Measurements from ENCODE around the gene TTLL6. TPM values are rescaled to one million over a fixed set of nuclear protein-coding genes. Genes with fewer than 3 reads are reported as not detected.

Gene TTLL6
- total RNA-seq, 1 experiment from 2014 or later = 2.4 TPM

- H2AK5ac ChIP-seq (ENCODE audit: insufficient read length, low read length) = no peak overlapping the region
- no peak overlapping the region for H3K56ac ChIP-seq (ENCODE audit: insufficient read length, low read depth, low read length)
- H3K4me3 Mint-ChIP-seq = no peak overlapping the region
- no peaks in the 10 kb centered on the region for H3K79me1 ChIP-seq (ENCODE audit: insufficient read depth, low read depth, low read length, poor library complexity, severe bottlenecking)
- H3T11ph ChIP-seq (ENCODE audit: low read length) = no peak overlapping the region
- H3K79me2 ChIP-seq (ENCODE audit: insufficient read depth, low read length) = no peaks in the 10 kb centered on the region
- no peak overlapping the region for H4K5ac ChIP-seq (ENCODE audit: insufficient read length, low read depth, low read length)
- WGBS (ENCODE audit: extremely low coverage, insufficient read length, low lambda C conversion rate) = no CpG with 5 or more reads among the region's 11 CpGs
- no peak overlapping the region for H2BK15ac ChIP-seq (ENCODE audit: low read depth, low read length)
- H4K8ac ChIP-seq (replicated peaks; ENCODE audit: insufficient read length, low read depth, low read length) = no peak overlapping the region
- no peak overlapping the region for H3K9ac ChIP-seq (ENCODE audit: extremely low read depth, insufficient read length, low read length)
- peaks cover 2% of the 10 kb centered on the region for H4K20me1 ChIP-seq (ENCODE audit: control insufficient read depth, insufficient read depth, insufficient read length)
- no peak overlapping the region for H3K27ac ChIP-seq (ENCODE audit: insufficient read length, low read depth, low read length)
- no peak overlapping the region for H2BK120ac ChIP-seq (ENCODE audit: low read depth, low read length, poor library complexity, severe bottlenecking)
- H3K4me1 Mint-ChIP-seq = peaks cover 10 to 11% of the 10 kb centered on the region in 2 experiments
- no peak overlapping the region for H3K14ac ChIP-seq (ENCODE audit: insufficient read depth, low read length)
- H3K4me2 ChIP-seq (ENCODE audit: insufficient read depth, insufficient read length, low read length) = peak overlapping the region; percentile 34
- H2AFZ ChIP-seq (ENCODE audit: low read length) = no peak overlapping the region
- peaks cover 99% of the 10 kb centered on the region for H3K27me3 ChIP-seq (ENCODE audit: insufficient read depth, low read length)
- no peak overlapping the region for H2BK20ac ChIP-seq (ENCODE audit: low read depth, low read length, poor library complexity, severe bottlenecking)
- H3K23me2 ChIP-seq (ENCODE audit: insufficient read length, low read depth, low read length, poor library complexity, severe bottlenecking) = no peaks in the 10 kb centered on the region
- no peak overlapping the region for H2BK5ac ChIP-seq (ENCODE audit: insufficient read length, low read length)
- H3K4ac ChIP-seq (ENCODE audit: low read depth, low read length) = no peak overlapping the region
- H2BK12ac ChIP-seq (ENCODE audit: insufficient read length, low read depth, low read length) = no peak overlapping the region
- DNase-seq = no peak
- no peaks in the 10 kb centered on the region for H3K9me3 ChIP-seq (ENCODE audit: control insufficient read depth, low read depth, low read length)
- H4K91ac ChIP-seq (ENCODE audit: insufficient read length, low read depth, low read length) = no peak overlapping the region
- H3K4me1 ChIP-seq (ENCODE audit: insufficient read depth, low read length) = no peaks in the 10 kb centered on the region
- no peak for TF ChIP-seq CTCF (conservative IDR thresholded peaks at IDR 0.05)
- no peaks in the 10 kb centered on the region for H3K36me3 Mint-ChIP-seq (ENCODE audit: insufficient read depth in 1 of 3, low read depth in 3 of 3)
- peaks cover 100% of the 10 kb centered on the region for H3K27me3 Mint-ChIP-seq (ENCODE audit: low read depth)
- H3K18ac ChIP-seq (ENCODE audit: insufficient read length, low read depth, low read length) = no peak overlapping the region
- H3K23ac ChIP-seq (ENCODE audit: insufficient read length, low read depth, low read length) = no peak overlapping the region
- peaks cover 0 to 3% of the 10 kb centered on the region in 2 experiments; a peak in 3 of 5 replicates for H3K9me3 Mint-ChIP-seq
- H3K27ac Mint-ChIP-seq = no peak overlapping the region
These were observed 78.6 kb downstream of the TTLL6 start for GRCh38 chr17:48738424-48738802.

Data from H9 (cell line).